GM21390 (cell line): ENCODE results near the gene ZNF536.

Experiments used
- ATAC-seq: cut with Tn5 transposase; IDR thresholded peaks from one replicate; pipeline ENCODE4 v1.9.1; 2021; ENCODE audit not compliant: unreplicated experiment

Gene ZNF536

DNA sequence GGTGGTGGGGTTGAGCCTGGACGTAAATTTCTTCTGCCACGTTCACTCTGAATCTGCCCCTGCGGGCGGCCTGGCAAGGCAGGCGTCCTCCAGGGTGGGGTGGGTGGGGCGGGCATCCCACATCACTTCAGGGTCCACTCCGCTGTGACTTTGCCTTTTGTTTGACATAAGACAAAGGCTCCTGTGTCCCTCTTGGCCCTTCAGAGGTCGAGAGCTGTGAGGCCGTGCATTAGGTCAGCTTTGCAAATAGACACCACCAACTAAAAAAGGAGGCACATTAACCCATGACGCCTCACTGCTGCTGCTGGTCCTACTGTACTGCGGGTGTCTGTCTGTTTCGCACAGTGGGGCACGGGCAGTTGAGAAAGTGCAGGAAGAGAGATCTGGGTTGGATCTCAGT lies 10.5 kb upstream of the ZNF536 start:
- ATAC-seq, result no peak

GRCh38 chr19:30362156-30362754 lies 9.9 kb upstream of the ZNF536 start:
- no peak for ATAC-seq

- ATAC-seq, result no peak
Observed at GRCh38 chr19:30363073-30363472, 9.1 kb upstream of the ZNF536 start.

DNA sequence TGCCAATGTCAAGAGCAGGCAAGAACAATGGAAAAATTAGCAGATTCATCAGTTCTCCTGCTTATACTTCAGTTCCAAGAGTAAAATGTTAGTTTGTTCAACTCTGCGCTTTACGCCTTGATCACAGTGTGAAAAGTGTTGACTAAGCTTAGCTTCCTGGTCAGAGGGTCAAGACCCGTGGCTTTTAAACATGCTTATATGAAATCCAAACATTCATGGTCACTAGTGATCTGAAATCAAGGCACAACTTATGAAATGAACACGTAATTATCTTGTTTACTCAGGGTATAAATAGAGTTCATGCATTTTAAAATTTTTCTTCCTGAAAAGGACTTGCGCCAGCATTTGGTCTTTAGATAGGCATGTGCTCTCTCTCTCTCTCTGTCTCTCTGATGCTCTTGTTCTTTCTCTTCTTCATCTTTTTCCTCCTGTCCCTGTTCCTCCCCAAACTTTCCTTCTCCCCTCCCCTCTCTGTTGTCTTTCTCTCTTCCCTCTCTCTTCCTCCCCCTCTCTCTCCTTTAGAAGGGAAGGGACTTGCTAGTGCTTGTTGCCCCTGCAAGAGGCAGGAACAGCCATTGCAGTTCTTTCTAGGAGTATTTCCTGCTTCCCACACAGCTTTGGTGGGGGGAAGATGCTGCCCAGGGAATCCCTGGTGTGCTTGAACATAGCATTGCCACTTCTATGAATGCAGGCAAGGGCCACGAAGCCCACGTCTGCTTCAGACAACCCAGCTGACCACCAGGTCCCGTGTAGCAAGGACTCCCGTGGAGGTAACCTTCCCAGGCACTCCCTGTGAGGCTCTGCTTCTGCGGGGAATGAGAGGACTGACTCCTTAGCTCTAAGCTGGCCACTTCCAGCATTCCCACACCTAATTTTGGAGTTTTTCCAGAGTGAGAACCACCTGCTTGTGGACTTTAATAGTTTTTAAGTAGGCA lies 7.1 kb upstream of the ZNF536 start:
- no peak for ATAC-seq

DNA sequence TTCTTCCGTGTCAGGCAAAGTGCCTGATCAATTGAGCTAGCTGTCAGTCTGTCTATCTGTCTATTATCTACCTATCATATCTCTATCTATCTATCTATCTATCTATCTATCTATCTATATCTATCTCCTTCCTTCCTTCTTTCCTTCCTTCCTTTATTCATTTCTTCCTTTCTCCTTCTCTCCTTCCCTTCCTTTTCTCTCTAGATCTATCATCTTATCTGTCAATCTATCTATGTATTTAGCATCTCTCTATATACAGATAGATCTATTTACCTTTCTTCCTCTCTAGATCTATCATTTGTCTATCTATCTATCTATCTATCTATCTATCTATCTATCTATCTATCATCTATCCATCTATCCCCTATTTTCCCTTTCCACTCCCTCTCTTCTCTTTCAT lies 5.9 kb upstream of the ZNF536 start:
- ATAC-seq, result no peak

- ATAC-seq, result no peak
Observed at GRCh38 chr19:30367006-30367405, 5.2 kb upstream of the ZNF536 start.

DNA sequence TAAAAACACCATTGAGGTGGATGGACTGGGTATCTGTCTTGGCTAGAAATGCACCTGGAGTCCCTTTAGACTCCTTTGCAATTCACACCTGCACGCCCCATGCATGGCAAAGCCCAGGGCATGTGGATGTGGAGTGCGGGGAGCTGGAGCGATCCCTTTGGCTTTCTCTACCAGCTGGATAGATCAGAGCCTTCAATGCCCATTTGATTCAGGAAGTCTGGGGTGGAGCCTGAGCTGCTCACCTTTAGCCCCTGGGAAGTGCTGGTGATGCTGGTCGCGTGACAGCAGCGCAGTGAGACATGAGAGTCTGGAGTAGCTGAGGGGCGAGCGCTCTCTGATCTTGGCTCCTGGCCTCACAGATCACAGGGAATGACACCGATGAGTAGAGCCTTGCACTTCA lies 4.8 kb upstream of the ZNF536 start:
- no peak for ATAC-seq

DNA sequence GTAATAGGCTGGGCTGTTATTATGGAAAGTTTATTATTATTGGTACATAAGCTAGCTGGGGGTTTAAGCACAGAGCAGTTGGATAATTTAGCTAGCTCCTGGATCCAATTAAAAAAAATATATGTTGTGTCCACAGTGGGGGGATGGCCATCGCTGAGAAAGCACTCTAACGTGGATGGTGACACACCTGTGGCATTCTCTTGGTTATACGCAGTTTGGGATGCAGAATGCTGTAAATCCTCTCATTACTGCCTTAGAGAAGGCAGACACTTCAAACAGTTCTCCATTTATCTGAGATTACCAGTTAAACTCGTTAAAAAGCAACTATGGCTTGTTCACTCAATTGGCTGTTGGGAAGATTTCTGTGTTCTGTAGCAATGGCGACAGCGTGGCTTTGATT lies 2.4 kb upstream of the ZNF536 start:
- no peak for ATAC-seq

- no peak for ATAC-seq
Observed at GRCh38 chr19:30371161-30371836, 885 bp upstream of the ZNF536 start.

DNA sequence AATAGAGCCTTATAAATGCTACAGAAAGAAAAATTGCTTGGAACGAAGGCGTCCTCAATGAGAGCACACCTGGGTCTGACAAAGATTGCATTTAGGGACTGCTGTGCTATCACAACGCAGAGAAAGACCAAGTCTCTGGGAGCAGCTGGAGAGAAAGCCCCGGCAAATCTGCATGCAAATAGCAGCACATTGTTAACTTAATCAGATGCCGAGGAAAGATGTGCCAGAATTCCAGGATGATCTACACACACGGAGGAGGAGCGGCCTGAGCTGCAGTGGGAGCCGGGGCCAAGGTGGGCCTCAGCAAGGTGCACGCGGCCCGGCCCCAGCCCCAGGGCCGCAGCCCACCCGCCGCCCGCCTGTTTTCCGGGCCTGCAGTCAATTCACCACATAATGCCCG lies 1.4 kb downstream of the ZNF536 start:
- no peak for ATAC-seq

DNA sequence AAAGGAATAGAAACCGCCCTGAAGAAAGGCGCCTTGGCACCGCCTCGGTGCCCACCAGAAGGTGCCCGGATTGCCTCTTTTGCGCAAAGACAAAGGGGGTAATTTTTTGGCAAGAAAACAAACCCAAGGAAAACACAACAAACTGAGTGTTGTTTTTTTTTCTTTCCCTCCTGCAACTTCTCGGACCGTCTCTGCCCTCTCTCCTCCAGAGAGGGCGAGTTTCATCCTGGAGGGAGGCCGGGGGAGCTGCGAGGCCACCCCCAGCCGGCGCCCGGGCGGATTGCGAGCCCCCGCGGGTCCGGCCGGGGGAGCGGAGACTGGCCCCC lies 2.3 kb downstream of the ZNF536 start:
- no peak for ATAC-seq

DNA sequence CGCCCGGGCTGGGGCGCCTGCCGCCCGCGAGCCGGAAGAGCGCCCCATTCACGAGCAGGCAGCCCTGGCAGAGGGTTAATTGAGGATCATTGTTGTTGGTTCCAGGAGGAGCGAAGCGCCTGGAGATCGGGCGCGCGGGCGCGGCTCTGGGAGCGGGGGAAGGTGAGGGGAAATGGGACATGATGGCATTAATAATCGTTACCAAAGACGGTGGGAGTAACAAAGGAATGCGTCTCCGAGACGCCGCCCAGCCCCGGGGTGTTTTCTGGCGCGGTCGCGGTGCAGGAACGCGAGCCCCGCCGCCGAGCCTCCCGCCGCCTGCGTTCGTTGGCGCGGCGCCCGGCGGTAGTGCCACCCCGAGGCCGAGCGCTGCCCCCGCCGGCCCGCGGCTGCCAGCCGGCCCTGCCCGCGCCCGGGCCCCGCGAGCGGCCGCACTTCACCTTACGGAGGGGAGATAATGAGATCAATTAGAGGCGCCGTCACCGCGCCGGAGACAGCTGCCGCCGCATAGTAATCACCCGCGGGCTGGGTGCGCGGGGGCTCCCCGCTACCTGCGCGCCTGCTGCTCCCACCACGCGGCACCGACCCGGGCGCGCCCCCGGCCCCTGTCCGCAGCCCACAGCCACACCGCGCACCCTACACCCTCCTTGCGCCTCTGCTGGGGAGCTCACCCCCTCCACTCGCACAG lies 2.8 kb downstream of the ZNF536 start:
- ATAC-seq, result no peak

DNA sequence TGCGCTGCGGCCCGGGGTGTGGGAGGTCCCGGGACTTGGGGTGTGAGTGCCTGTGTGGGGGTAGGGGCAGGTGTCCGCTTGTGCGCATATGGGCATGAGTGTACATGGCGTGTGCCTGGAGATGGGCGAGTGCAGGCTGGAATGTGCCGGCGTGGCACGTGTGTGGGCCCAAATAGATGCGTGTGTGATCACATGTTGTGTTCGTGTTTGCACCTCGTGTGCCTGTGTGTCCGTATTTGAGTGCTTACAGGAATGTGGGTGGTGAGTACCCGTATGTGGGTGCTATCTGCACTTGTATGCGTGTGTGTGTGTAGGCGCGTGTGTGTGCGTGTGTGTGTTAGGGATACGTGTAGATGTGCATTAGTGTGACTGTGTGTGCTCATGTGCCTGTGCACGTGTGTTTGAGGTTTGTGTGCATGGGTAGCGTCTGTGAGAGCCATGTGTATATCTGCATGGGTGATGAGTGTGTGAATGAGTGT lies 3.4 kb downstream of the ZNF536 start:
- no peak for ATAC-seq

DNA sequence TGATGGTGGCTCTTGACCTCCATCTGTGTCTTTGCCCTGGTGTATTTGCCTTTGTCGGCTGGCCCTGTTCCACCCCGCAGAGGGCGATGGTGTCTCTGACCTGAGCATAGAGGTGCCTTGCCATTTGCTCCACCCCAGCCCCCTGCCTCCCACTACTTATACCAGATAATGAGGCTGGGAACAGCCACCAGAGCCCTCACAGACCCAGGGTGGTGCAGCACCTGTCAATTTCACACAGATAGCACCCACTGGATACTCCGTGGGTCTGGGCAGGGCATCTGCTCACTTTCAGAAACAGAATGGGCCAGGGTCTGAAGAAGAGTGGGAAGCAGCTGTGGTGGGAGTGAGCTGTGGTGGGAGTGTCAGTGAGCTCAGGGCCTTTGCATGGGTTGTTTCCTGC lies 4.1 kb downstream of the ZNF536 start:
- ATAC-seq, result no peak

GRCh38 chr19:30376826-30377425 lies 4.7 kb downstream of the ZNF536 start:
- ATAC-seq, result no peak

DNA sequence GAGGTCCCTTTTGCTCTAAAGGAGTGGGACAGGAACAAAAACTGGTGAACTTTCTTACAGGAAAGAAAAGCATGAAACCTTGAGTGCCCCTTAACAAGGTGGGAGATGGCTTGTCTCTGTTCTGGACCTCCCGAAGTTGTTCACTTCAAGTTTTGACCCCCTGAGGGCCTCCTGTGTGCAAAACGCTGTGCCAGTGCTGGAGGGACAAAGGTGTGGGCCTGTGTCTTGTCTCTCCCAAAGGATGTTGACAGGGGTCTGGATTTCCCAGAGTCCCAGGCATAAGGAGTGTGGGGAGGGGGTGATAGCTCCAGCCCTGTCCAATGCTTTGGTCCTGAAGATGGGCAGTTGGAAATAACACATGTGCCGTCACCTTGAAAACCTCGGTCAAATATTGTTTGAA lies 6.5 kb downstream of the ZNF536 start:
- no peak for ATAC-seq

DNA sequence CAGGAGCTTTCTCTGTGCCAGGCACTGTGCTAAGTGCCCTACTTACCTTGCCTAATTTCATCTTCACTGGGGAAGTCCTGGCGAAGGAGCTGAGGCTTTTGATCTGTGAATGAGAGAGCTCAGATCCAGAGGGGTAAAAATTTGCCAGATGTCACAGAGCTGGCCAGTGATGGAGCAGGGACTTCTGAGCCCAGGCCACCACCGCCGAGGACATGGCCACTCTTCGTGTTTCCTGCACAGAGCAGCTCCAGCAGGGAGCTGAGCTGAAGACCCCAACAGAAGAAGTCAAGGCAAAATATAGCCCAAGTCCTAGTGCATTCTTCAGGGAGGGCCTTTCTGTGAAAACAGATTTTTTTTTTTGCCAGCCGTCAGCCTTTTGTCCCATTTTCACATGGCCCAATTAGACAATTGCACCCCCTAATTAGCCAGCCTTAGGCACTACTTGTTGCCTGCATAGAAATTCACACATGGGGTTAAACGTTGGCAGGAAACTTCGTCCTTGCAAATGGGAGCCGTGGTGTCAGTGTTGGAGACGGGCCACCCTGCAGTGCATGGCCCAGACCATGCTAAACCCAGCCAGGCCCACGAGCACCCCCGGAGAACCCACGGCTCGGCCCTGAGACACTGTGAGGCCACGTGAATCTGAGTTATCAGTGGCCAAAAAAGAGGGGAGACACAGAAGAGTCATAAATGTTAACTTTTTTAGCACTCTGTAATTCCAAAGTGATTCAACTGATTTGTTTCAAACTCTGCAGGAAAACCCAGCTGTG lies 7.8 kb downstream of the ZNF536 start:
- ATAC-seq, result no peak

DNA sequence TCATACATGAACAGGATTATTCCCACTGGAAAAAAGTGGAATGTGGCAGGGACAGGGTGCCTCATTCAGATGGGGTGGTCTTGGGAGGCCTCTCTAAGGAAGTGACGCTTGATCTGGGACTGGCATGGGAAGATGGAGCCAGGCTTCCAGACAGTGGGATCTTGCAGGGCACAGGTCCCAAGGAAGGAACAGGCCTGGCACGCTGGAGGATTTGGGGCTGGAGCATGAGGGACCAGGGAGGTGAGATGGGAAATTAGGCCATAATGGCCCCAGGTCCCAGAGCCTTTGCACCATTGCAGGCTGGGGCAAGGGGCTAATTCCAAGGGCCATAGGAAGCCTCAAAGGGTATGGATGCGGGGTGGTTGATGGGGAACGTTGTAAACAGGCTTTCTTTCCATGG lies 9.2 kb downstream of the ZNF536 start:
- ATAC-seq, result no peak

GRCh38 chr19:30385174-30385573 lies 13.0 kb downstream of the ZNF536 start:
- no peak for ATAC-seq

GRCh38 chr19:30385666-30386065 lies 13.5 kb downstream of the ZNF536 start:
- ATAC-seq, result no peak
